IMR-90 (cell line): ENCODE results near the gene KRTAP5-10. TPM values are rescaled to one million over a fixed set of nuclear protein-coding genes. Genes with fewer than 3 reads are reported as not detected.

Source experiments
- ATAC-seq: fragments of 200-7000 bp; cut with Tn5 transposase; 2 replicates; pipeline ENCODE4 v1.9.1; 2020; ENCODE audit warnings: low read depth, mild to moderate bottlenecking, moderate library complexity
- BruUV-seq: library from RNA; stranded (reverse); fragments of 400-500 nt; replicated peaks from 2 replicates; lab custom pipeline; 2021; lab: Mats Ljungman, UMichigan
- CTCF ChIA-PET: fragments of 300-600 bp; formaldehyde crosslinking; extraction: SDS; loops from one replicate; lab custom pipeline; 2021; ENCODE audit warnings: antibody characterized with exemption; lab: Yijun Ruan, JAX
- POLR2A ChIA-PET: fragments of 300-600 bp; sonication (Branson Sonifier 250); formaldehyde crosslinking; loops from one replicate; lab custom pipeline; 2022; ENCODE audit warnings: antibody characterized with exemption; ENCODE audit not compliant: unreplicated experiment; lab: Charles Lee
- DNase-seq: peaks from one replicate; pipeline ENCODE4 v3.0.0; 2013
- H2AFZ ChIP-seq: replicated peaks from 2 replicates; pipeline ENCODE3; 2013; ENCODE audit warnings: low read length, mild to moderate bottlenecking; ENCODE audit not compliant: poor library complexity
- H2AK5ac ChIP-seq: 2 replicates; pipeline ENCODE4 v1.6.1; 2013; ENCODE audit warnings: low read depth, low read length, inconsistent platforms
- H2AK9ac ChIP-seq: replicated peaks from 2 replicates; pipeline ENCODE3; 2013; ENCODE audit warnings: mild to moderate bottlenecking, low read depth, low read length, moderate library complexity; ENCODE audit not compliant: poor library complexity
- H2BK120ac ChIP-seq: 2 replicates; pipeline ENCODE4 v1.6.1; 2013; ENCODE audit warnings: low read depth, low read length, inconsistent platforms
- H2BK15ac ChIP-seq: 3 replicates; pipeline ENCODE4 v1.6.1; 2013; ENCODE audit warnings: low read depth, low read length, inconsistent platforms
- H2BK20ac ChIP-seq: 2 replicates; pipeline ENCODE4 v1.6.1; 2013; ENCODE audit warnings: low read depth, mild to moderate bottlenecking, inconsistent platforms, low read length, moderate library complexity
- H2BK5ac ChIP-seq: 2 replicates; pipeline ENCODE4 v1.6.1; 2013; ENCODE audit warnings: mild to moderate bottlenecking, low read depth, low read length, inconsistent platforms; ENCODE audit not compliant: poor library complexity, severe bottlenecking
- H3K14ac ChIP-seq: replicated peaks from 2 replicates; pipeline ENCODE4 v1.6.1; 2013; ENCODE audit warnings: low read depth, low read length, inconsistent platforms
- H3K18ac ChIP-seq: 2 replicates; pipeline ENCODE4 v1.6.1; 2013; ENCODE audit warnings: low read depth, low read length, control low read depth
- H3K23ac ChIP-seq: 2 replicates; pipeline ENCODE4 v1.6.1; 2013; ENCODE audit warnings: low read depth, low read length, inconsistent platforms
- H3K27ac ChIP-seq: 2 replicates; pipeline ENCODE4 v1.5.1; 2013; ENCODE audit warnings: mild to moderate bottlenecking, control low read depth, low read length; ENCODE audit not compliant: insufficient read depth
- H3K27me3 ChIP-seq: 2 replicates; pipeline ENCODE4 v1.6.1; 2013; ENCODE audit warnings: low read length; ENCODE audit not compliant: control insufficient read depth, insufficient read depth
- H3K36me3 ChIP-seq: 2 replicates; pipeline ENCODE4 v1.6.1; 2013; ENCODE audit warnings: low read length, mixed read lengths; ENCODE audit not compliant: control insufficient read depth, insufficient read depth
- H3K4ac ChIP-seq: 2 replicates; pipeline ENCODE4 v1.6.1; 2013; ENCODE audit warnings: low read depth, low read length, inconsistent platforms
- H3K4me1 ChIP-seq: 2 replicates; pipeline ENCODE4 v1.6.1; 2013; ENCODE audit warnings: low read length, mixed read lengths; ENCODE audit not compliant: control insufficient read depth, insufficient read depth
- H3K4me2 ChIP-seq: 2 replicates; pipeline ENCODE4 v1.6.1; 2013; ENCODE audit warnings: low read depth, mild to moderate bottlenecking, control low read depth, low read length, moderate library complexity
- H3K4me3 ChIP-seq: 2 replicates; pipeline ENCODE4 v1.5.1; 2013; ENCODE audit warnings: low read depth, mild to moderate bottlenecking, control low read depth, low read length, moderate library complexity; ENCODE audit not compliant: insufficient read depth
- H3K56ac ChIP-seq: 2 replicates; pipeline ENCODE4 v1.6.1; 2013; ENCODE audit warnings: low read length, inconsistent platforms; ENCODE audit not compliant: insufficient read depth; ENCODE audit errors: extremely low read depth
- H3K79me1 ChIP-seq, 2 experiments: 2 replicates each; pipeline ENCODE4 v1.6.1; 2013; ENCODE audit warnings: low read length in 2 of 2, inconsistent platforms in 1 of 2, low read depth in 1 of 2
- H3K9ac ChIP-seq: 2 replicates; pipeline ENCODE4 v1.6.1; 2013; ENCODE audit warnings: low read depth, low read length, control low read depth
- H3K9me1 ChIP-seq: 2 replicates; pipeline ENCODE4 v1.6.1; 2013; ENCODE audit warnings: low read length, inconsistent platforms; ENCODE audit not compliant: insufficient read depth
- H3K9me3 ChIP-seq: 2 replicates; pipeline ENCODE4 v1.6.1; 2013; ENCODE audit warnings: low read length; ENCODE audit not compliant: control insufficient read depth, insufficient read depth
- H4K20me1 ChIP-seq: 2 replicates; pipeline ENCODE4 v1.6.1; 2013; ENCODE audit warnings: low read length, inconsistent platforms; ENCODE audit not compliant: insufficient read depth
- H4K5ac ChIP-seq: 2 replicates; pipeline ENCODE4 v1.6.1; 2013; ENCODE audit warnings: mild to moderate bottlenecking, low read depth, low read length, control low read depth
- H4K8ac ChIP-seq, 2 experiments: 2 replicates each; pipeline ENCODE4 v1.6.1; 2013; ENCODE audit warnings: low read depth in 2 of 2, low read length in 2 of 2, control low read depth in 1 of 2, inconsistent platforms in 1 of 2
- H4K91ac ChIP-seq: 2 replicates; pipeline ENCODE4 v1.6.1; 2013; ENCODE audit warnings: low read depth, low read length, inconsistent platforms; ENCODE audit not compliant: insufficient read depth
- NFE2L2 ChIP-seq: fragments of 150-350 bp; IDR thresholded peaks from 2 replicates; pipeline ENCODE4 v1.6.1; 2016; ENCODE audit warnings: low read depth, mild to moderate bottlenecking, low read length
- WGBS, 2 experiments: methylation state at CpG; one replicate each; pipeline versions ENCODE4 v1.1.5 to v1.1.7; 2013; ENCODE audit warnings: missing lambda C conversion rate in 2 of 2; ENCODE audit not compliant: insufficient read length in 1 of 2; ENCODE audit errors: extremely low coverage in 2 of 2; 5-methylcytosine and 5-hydroxymethylcytosine counted together
- dilution Hi-C: fragments of 300-500 bp; cut with HindIII; formaldehyde crosslinking; loops from one replicate; pipeline ENCODE4 v1.14.3; 2018; ENCODE audit warnings: low sequenced_read_pairs; ENCODE audit not compliant: unreplicated experiment
- in situ Hi-C: fragments of 300-500 bp; cut with MboI; formaldehyde crosslinking; loops from 3 replicates; pipeline ENCODE4 v1.14.3; 2019; ENCODE audit warnings: low sequenced_read_pairs, inconsistent platforms, mixed read lengths
- intact Hi-C: fragments of 100-400 bp; cut with micrococcal nuclease; formaldehyde crosslinking; loops from 2 replicates; pipeline ENCODE4 v1.10.0; 2022
- polyA plus RNA-seq, 3 experiments: library from polyadenylated mRNA; depleted of rRNA; stranded (reverse); fragments of >200 nt; gene quantifications; 2 replicates each; pipeline ENCODE4 v1.2.3, GENCODE V29; 2012; ENCODE audit warnings: low replicate concordance in 1 of 3
- total RNA-seq: library from RNA; depleted of rRNA; stranded (reverse); fragments of >200 nt; gene quantifications from 2 replicates; pipeline ENCODE4 v1.2.3, GENCODE V29; 2012

KRTAP5-10 gene
- total and polyA plus RNA-seq, 2 of the 4 experiments (the other 2 are of a cell fraction): not detected

DNA sequence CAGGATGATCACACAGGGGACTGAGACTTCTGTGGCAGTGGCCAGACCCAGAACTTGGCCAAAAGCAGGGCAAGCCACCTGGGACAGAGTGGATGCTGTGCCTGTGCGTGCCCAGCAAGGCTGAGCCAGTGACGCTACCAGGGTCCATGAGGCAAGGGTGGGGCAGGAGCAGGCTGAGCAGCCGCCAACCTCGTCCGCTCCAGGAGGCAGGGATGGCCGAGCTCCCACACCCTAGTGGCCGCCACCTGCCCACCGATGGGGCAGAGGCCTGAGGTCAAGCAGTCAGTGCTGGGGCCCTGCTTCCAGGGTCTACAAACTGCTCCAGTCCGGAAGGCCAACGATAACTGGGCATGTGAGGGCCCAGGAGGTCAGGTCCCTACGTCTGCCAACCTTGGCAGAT, 9.9 kb upstream of the KRTAP5-10 start:
- no peak overlapping the region for H2BK120ac ChIP-seq
- no peak overlapping the region for H3K18ac ChIP-seq
- no peak overlapping the region for H4K8ac ChIP-seq
- H3K36me3 ChIP-seq: no peaks in the 10 kb centered on the region
- H4K20me1 ChIP-seq: no peaks in the 10 kb centered on the region
- H2BK20ac ChIP-seq: no peak overlapping the region
- H2AK9ac ChIP-seq: no peak overlapping the region
- H2BK5ac ChIP-seq: no peak overlapping the region
- no peak overlapping the region for H4K5ac ChIP-seq
- POLR2A ChIA-PET: no interaction called here
- no peak overlapping the region for H4K91ac ChIP-seq
- no peak overlapping the region for H3K4me2 ChIP-seq
- H2BK15ac ChIP-seq: no peak overlapping the region
- H3K27ac ChIP-seq: no peak overlapping the region
- no peak overlapping the region for H3K56ac ChIP-seq
- H3K9me1 ChIP-seq: no peaks in the 10 kb centered on the region
- no peak overlapping the region for H3K23ac ChIP-seq
- dilution Hi-C loops: no loop called here
- H3K4me1 ChIP-seq: no peaks in the 10 kb centered on the region
- TF ChIP-seq NFE2L2: no peak
- no peaks in the 10 kb centered on the region for H3K9me3 ChIP-seq
- 0 out of 2 replicates have a peak, but pooled peaks cover 3% of the 10 kb centered on the region for H3K27me3 ChIP-seq
- CTCF ChIA-PET: no interaction called here
- intact Hi-C loops: no loop called here
- no peak overlapping the region for H3K14ac ChIP-seq
- ATAC-seq: no peak
- DNase-seq: no peak
- H3K4me3 ChIP-seq: no peak overlapping the region
- no peak overlapping the region for H3K9ac ChIP-seq
- no peak overlapping the region for H2AK5ac ChIP-seq
- in situ Hi-C loops: no loop called here
- BruUV-seq: no TSS peak
- WGBS, 2 experiments: 82% methylated on average over 10 of the region's 11 CpGs; no CpG with 5 or more reads in 1 of the 2 experiments
- H3K79me1 ChIP-seq: no peaks in the 10 kb centered on the region
- no peak overlapping the region for H3K4ac ChIP-seq
- no peak overlapping the region for H2AFZ ChIP-seq
